Measurements from ENCODE around the gene RAB11B. TPM values are rescaled to one million over a fixed set of nuclear protein-coding genes. Genes with fewer than 3 reads are reported as not detected.

Gene RAB11B
- total RNA-seq, 1 donor from 2014 or later, result 123 TPM

DNA sequence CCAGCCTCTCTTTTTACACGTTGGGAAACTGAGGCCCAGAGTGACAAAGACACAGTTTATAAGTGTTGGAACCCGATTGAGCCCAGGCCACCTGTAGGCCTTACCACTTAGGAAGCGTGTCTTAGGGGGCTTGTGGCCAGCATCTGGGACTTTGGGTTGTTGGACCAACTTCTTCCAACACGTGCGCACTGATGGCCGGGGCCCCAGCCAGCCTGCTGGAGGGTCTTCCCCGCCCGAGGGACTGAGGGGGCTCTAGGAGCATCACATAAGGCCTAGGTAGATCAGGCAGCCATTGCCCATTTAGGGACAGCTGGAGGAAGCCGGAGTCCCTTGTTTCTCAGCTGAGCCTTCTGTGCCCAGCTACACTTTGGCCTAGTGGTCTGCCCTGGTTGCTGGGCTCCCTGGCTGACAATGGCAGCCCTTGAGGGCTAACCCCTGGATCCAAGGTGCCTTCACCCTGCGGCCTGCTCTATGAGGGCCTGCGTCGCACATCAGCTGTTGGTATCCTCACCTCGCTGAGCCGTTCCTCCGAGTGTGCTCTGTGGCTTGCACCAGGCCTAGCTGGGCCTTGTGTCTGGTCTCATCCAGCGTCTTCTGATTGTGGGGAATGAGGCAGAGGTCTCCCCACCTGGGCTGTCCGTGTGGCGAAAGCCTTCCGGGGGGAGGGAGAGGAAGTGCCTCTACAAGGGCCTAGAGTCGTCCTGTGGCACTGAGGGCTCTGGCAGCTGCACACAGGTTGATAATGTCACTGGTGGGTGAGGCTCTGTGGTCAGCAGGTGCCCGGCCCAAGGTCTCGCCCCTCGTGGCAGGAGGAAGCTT, 1.2 kb downstream of the RAB11B start:
- Mint-ChIP-seq H3K4me1 (ENCODE audit: unreplicated experiment) (peaks cover 19% of the 10 kb centered on the region), H3K36me3 (peaks cover 8% of the 10 kb centered on the region), H3K4me3 (peak overlapping the region; percentile 82), H3K27ac (peak overlapping the region; percentile 96), H3K9me3 (peaks cover 8% of the 10 kb centered on the region), H3K27me3 (no peaks in the 10 kb centered on the region)
- TF ChIP-seq, protein P1, sequence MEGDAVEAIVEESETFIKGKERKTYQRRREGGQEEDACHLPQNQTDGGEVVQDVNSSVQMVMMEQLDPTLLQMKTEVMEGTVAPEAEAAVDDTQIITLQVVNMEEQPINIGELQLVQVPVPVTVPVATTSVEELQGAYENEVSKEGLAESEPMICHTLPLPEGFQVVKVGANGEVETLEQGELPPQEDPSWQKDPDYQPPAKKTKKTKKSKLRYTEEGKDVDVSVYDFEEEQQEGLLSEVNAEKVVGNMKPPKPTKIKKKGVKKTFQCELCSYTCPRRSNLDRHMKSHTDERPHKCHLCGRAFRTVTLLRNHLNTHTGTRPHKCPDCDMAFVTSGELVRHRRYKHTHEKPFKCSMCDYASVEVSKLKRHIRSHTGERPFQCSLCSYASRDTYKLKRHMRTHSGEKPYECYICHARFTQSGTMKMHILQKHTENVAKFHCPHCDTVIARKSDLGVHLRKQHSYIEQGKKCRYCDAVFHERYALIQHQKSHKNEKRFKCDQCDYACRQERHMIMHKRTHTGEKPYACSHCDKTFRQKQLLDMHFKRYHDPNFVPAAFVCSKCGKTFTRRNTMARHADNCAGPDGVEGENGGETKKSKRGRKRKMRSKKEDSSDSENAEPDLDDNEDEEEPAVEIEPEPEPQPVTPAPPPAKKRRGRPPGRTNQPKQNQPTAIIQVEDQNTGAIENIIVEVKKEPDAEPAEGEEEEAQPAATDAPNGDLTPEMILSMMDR (conservative IDR thresholded peaks at IDR 0.05), result no peak
- DNase-seq (ENCODE audit: extremely low spot score, unreplicated experiment), result no peak

DNA sequence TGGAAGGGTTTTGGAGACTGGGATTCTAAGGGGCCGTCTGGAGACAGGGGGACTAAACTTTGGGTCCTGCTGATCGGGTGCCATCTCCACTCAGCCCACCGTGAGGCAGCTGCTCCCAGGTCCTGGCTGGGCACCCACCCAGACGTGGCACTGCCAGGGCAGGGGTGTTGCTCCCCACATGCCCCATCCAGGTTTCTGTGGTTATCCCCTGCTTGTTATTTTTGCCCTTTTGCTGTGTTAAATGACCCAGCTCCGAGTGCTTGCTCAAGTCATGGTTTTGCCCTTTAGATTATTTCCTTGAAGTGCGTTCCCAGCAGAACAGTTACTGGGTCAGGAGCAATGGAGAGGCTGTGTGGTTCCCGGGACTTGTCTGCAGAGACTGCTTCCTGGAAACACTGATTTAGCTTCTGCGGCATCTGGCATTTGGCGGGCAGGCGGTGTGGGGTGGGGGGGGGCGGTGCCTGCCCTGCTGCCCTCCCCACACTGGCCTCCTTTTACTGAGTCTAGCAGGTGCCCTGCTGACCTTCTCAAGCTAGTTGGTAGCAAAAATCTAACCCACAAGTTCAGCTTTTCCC, 1.9 kb downstream of the RAB11B start:
- Mint-ChIP-seq H3K27ac (peak overlapping the region; percentile 55), H3K36me3 (peaks cover 8% of the 10 kb centered on the region), H3K9me3 (peaks cover 4% of the 10 kb centered on the region), H3K4me3 (peak overlapping the region; percentile 49), H3K4me1 (ENCODE audit: unreplicated experiment) (peaks cover 20% of the 10 kb centered on the region), H3K27me3 (no peaks in the 10 kb centered on the region)
- TF ChIP-seq, protein P1 (conservative IDR thresholded peaks at IDR 0.05), result no peak
- no peak for DNase-seq (ENCODE audit: extremely low spot score, unreplicated experiment)

DNA sequence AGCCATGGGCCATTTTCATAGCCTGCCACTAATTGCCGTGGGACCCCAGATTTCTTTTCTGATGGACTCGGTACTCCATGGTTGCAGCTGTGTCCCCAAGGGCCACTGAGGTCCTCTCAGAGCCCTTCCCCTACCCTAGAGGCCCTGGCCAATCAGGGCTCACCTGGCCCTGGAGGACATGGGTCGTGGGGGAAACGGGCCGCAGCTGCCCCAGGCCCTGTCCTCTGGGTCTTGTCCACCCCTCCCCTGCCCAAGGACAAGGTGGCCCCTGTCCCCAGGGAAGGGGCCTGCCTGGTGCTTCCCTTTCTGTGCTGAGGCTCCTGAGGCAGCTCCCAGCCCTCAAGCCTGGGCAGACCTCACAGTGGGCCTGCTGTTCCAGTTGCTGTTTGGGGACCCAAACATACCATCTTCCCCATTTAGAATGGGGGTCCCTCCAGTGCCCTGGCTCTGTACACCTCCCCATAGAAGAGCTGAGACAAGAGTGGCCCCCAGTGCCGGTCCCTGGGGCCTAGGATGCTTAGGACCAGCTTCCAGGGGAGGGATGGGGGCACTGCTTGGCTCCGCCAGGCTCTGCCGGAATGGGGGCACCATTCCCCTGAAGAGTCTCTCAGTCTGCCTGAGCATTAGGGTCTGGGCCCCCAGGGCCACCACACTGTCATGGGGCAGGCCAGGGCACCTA, 3.2 kb downstream of the RAB11B start:
- peak overlapping the region; percentile 49 for H3K4me3 Mint-ChIP-seq
- peaks cover 20% of the 10 kb centered on the region for H3K4me1 Mint-ChIP-seq (ENCODE audit: unreplicated experiment)
- no peak for DNase-seq (ENCODE audit: extremely low spot score, unreplicated experiment)
- TF ChIP-seq, protein P1 (conservative IDR thresholded peaks at IDR 0.05), result no peak
- H3K27ac Mint-ChIP-seq, result peak overlapping the region; percentile 67
- H3K27me3 Mint-ChIP-seq, result no peaks in the 10 kb centered on the region
- peaks cover 6% of the 10 kb centered on the region for H3K36me3 Mint-ChIP-seq
- no peaks in the 10 kb centered on the region for H3K9me3 Mint-ChIP-seq

DNA sequence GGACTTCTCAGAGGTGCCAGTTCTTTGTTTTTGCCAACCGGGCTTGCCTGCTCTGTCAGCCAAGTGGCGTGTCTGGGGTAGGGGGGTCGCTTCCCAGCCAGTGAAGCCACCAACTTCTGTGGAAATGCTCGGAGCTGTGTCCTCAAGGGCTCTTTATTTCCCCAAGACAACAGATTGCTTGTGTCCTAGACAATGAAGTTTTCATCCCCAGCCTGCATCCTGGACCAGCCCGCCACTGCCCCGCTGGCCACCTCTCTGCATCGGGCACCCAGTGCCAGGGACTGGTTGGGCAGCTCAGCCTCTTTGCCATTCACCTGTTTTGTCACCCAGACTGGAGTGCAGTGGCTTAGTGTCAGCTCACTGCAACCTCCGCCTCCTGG, 3.7 kb downstream of the RAB11B start:
- H3K27ac Mint-ChIP-seq, result no peak overlapping the region
- peaks cover 6% of the 10 kb centered on the region for H3K36me3 Mint-ChIP-seq
- no peak for DNase-seq (ENCODE audit: extremely low spot score, unreplicated experiment)
- no peaks in the 10 kb centered on the region for H3K9me3 Mint-ChIP-seq
- H3K4me3 Mint-ChIP-seq, result no peak overlapping the region
- no peaks in the 10 kb centered on the region for H3K27me3 Mint-ChIP-seq
- H3K4me1 Mint-ChIP-seq (ENCODE audit: unreplicated experiment), result peaks cover 20% of the 10 kb centered on the region
- TF ChIP-seq, protein P1 (conservative IDR thresholded peaks at IDR 0.05), result no peak

DNA sequence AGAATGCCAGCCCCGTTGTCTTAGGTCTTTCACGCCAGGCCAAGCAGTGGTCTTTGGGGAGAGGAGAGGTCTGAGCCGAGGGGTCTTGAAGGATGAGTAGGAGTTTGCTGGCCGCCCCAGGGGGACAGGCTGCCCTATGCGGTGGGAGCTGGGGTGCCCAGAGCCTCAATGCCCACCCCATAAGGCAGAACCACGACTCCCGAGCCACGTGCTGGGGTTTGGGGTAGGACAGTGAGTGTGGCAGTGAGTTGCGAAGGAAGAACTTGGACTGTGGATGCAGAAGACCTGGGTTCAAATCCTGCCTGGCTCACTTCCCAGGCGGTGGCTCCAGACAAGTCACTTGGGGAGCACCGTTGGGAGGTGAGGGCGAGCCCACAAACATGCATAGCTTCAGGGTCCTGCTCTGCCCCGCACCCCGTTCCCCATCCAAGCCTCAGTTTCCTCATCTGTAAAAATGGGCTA, 5.5 kb downstream of the RAB11B start:
- no peaks in the 10 kb centered on the region for H3K9me3 Mint-ChIP-seq
- H3K27ac Mint-ChIP-seq, result no peak overlapping the region
- TF ChIP-seq, protein P1 (conservative IDR thresholded peaks at IDR 0.05), result no peak
- no peak overlapping the region for H3K4me3 Mint-ChIP-seq
- H3K27me3 Mint-ChIP-seq, result no peaks in the 10 kb centered on the region
- H3K36me3 Mint-ChIP-seq, result peaks cover 6% of the 10 kb centered on the region
- H3K4me1 Mint-ChIP-seq (ENCODE audit: unreplicated experiment), result peaks cover 15% of the 10 kb centered on the region
- DNase-seq (ENCODE audit: extremely low spot score, unreplicated experiment), result no peak

Data from type B pancreatic cell (in vitro differentiated cells).